ENCODE data around the gene AMBRA1.

The AMBRA1 gene

GRCh38 chr11:46389450-46390330 lies 204.1 kb downstream of the AMBRA1 start:
- POLR2A ChIA-PET, result interaction anchor here (1.5 kb wide), 1 partner anchor 147 kb away, joined by 6 read pairs; no protein-coding TSS in a partner anchor
- peak; percentile 83 for DNase-seq (ENCODE audit: extremely low spot score)
- TF ChIP-seq TARDBP (IDR thresholded peaks at IDR 0.05) (no peak), BHLHE40 (IDR thresholded peaks at IDR 0.05; ENCODE audit: borderline replicate concordance) (no peak)
- CTCF ChIA-PET, result interaction anchor here (0.6 to 1.6 kb wide), 10 partner anchors 14 to 165 kb away, joined by 3 to 6 read pairs (median 4); no protein-coding TSS in a partner anchor

- ChIA-PET CTCF (interaction anchor here (0.6 to 1.6 kb wide), 17 partner anchors 11 to 698 kb away, joined by 3 to 6 read pairs (median 3); no protein-coding TSS in a partner anchor), POLR2A (interaction anchor here (1.5 kb wide), 1 partner anchor 146 kb away, joined by 6 read pairs; no protein-coding TSS in a partner anchor)
- TF ChIP-seq CTBP1 (IDR thresholded peaks at IDR 0.05; ENCODE audit: borderline replicate concordance), result no peak
- no peak for TF ChIP-seq NFRKB (IDR thresholded peaks at IDR 0.05)
- TF ChIP-seq FOXK2 (IDR thresholded peaks at IDR 0.05), result no peak
- TF ChIP-seq ARNT (IDR thresholded peaks at IDR 0.05), result no peak
- TF ChIP-seq LEF1 (IDR thresholded peaks at IDR 0.05; ENCODE audit: borderline replicate concordance), result no peak
- no peak for DNase-seq (ENCODE audit: extremely low spot score)
These were observed 205.0 kb downstream of the AMBRA1 start for GRCh38 chr11:46388619-46389449.

GRCh38 chr11:46387919-46388618 lies 205.8 kb downstream of the AMBRA1 start:
- ChIA-PET CTCF (interaction anchor here (0.6 to 1.5 kb wide), 8 partner anchors 16 to 697 kb away, joined by 3 to 6 read pairs (median 4); no protein-coding TSS in a partner anchor), POLR2A (interaction anchor here (1.5 kb wide), 1 partner anchor 145 kb away, joined by 6 read pairs; no protein-coding TSS in a partner anchor)
- TF ChIP-seq BHLHE40 (IDR thresholded peaks at IDR 0.05; ENCODE audit: borderline replicate concordance), result no peak
- TF ChIP-seq SUZ12 (IDR thresholded peaks at IDR 0.05), result no peak
- no peak for DNase-seq (ENCODE audit: extremely low spot score)

GRCh38 chr11:46387456-46387855 lies 206.4 kb downstream of the AMBRA1 start:
- ChIA-PET CTCF (no interaction called here), POLR2A (no interaction called here)
- TF ChIP-seq CTBP1 (IDR thresholded peaks at IDR 0.05; ENCODE audit: borderline replicate concordance), result no peak
- DNase-seq (ENCODE audit: extremely low spot score), result no peak

- POLR2A ChIA-PET, result no interaction called here
These were observed 207.1 kb downstream of the AMBRA1 start for GRCh38 chr11:46386674-46387073.

GRCh38 chr11:46386005-46386578 lies 207.7 kb downstream of the AMBRA1 start:
- ChIA-PET CTCF (no interaction called here), POLR2A (no interaction called here)
- TF ChIP-seq L3MBTL2 (conservative IDR thresholded peaks at IDR 0.05), result no peak
- no peak for TF ChIP-seq SP1 (IDR thresholded peaks at IDR 0.05)
- TF ChIP-seq LEF1 (IDR thresholded peaks at IDR 0.05; ENCODE audit: borderline replicate concordance), result no peak
- TF ChIP-seq CTBP1 (IDR thresholded peaks at IDR 0.05; ENCODE audit: borderline replicate concordance), result no peak
- no peak for TF ChIP-seq ARNT (IDR thresholded peaks at IDR 0.05)
- TF ChIP-seq FOXM1 (IDR thresholded peaks at IDR 0.05; ENCODE audit: borderline replicate concordance), result no peak
- no peak for TF ChIP-seq PKNOX1 (IDR thresholded peaks at IDR 0.05)
- TF ChIP-seq ZNF384 (IDR thresholded peaks at IDR 0.05), result no peak
- TF ChIP-seq SUZ12 (IDR thresholded peaks at IDR 0.05), result no peak
- no peak for TF ChIP-seq TARDBP (IDR thresholded peaks at IDR 0.05)
- no peak for TF ChIP-seq BHLHE40 (IDR thresholded peaks at IDR 0.05; ENCODE audit: borderline replicate concordance)
- TF ChIP-seq ELF4 (IDR thresholded peaks at IDR 0.05), result no peak
- no peak for TF ChIP-seq FOXA1 (IDR thresholded peaks at IDR 0.05)
- TF ChIP-seq HDGF (IDR thresholded peaks at IDR 0.05; ENCODE audit: borderline replicate concordance), result no peak
- TF ChIP-seq FOXK2 (IDR thresholded peaks at IDR 0.05), result no peak
- no peak for TF ChIP-seq NFRKB (IDR thresholded peaks at IDR 0.05)
- DNase-seq (ENCODE audit: extremely low spot score), result no peak

More at GRCh38 chr11:46386674-46387073, 207.1 kb downstream of the AMBRA1 start:
- CTCF ChIA-PET, result no interaction called here
- DNase-seq (ENCODE audit: extremely low spot score), result no peak
- no peak for TF ChIP-seq FOXK2 (IDR thresholded peaks at IDR 0.05)
- no peak for TF ChIP-seq CTBP1 (IDR thresholded peaks at IDR 0.05; ENCODE audit: borderline replicate concordance)
- TF ChIP-seq PKNOX1 (IDR thresholded peaks at IDR 0.05), result no peak
- TF ChIP-seq ARNT (IDR thresholded peaks at IDR 0.05), result no peak
- TF ChIP-seq BHLHE40 (IDR thresholded peaks at IDR 0.05; ENCODE audit: borderline replicate concordance), result no peak
- no peak for TF ChIP-seq ELF4 (IDR thresholded peaks at IDR 0.05)
- TF ChIP-seq L3MBTL2 (conservative IDR thresholded peaks at IDR 0.05), result no peak
- no peak for TF ChIP-seq ZNF384 (IDR thresholded peaks at IDR 0.05)
- TF ChIP-seq LEF1 (IDR thresholded peaks at IDR 0.05; ENCODE audit: borderline replicate concordance), result no peak
- no peak for TF ChIP-seq FOXM1 (IDR thresholded peaks at IDR 0.05; ENCODE audit: borderline replicate concordance)
- no peak for TF ChIP-seq SUZ12 (IDR thresholded peaks at IDR 0.05)
- TF ChIP-seq SP1 (IDR thresholded peaks at IDR 0.05), result no peak
- no peak for TF ChIP-seq HDGF (IDR thresholded peaks at IDR 0.05; ENCODE audit: borderline replicate concordance)
- TF ChIP-seq TARDBP (IDR thresholded peaks at IDR 0.05), result no peak
- no peak for TF ChIP-seq NFRKB (IDR thresholded peaks at IDR 0.05)
- TF ChIP-seq FOXA1 (IDR thresholded peaks at IDR 0.05), result no peak

All from HEK293T (cell line).